ENCODE measurements around the gene ITGAX. TPM values are rescaled to one million over a fixed set of nuclear protein-coding genes. Genes with fewer than 3 reads are reported as not detected.

Gene ITGAX
- total and polyA plus RNA-seq, 10 of the 15 experiments (the other 5 are each of a cell fraction or from before 2014, with no cell fraction given) = 1.6 to 37.9 (median 17.9) TPM

GRCh38 chr16:31333686-31334649, 21.0 kb upstream of the ITGAX start:
- BruUV-seq (replicated peaks) = no TSS peak
- Histone ChIP-seq H3K36me3 (ENCODE audit: control insufficient read depth in 2 of 2, insufficient read depth in 2 of 2, low read length in 1 of 2) (no peaks in the 10 kb centered on the region), H3K4me2 (ENCODE audit: control insufficient read depth, insufficient read depth) (no peak overlapping the region), H3K9me3 (replicated peaks; ENCODE audit: control insufficient read depth, insufficient read depth, low read length) (no peaks in the 10 kb centered on the region; the same call in 2 of the 3 replicates), H3K4me3 (no peak overlapping the region), H3K4me1 (ENCODE audit: control insufficient read depth, insufficient read depth, low read length) (no peaks in the 10 kb centered on the region), H3K27me3 (replicated peaks in 1 of 2; ENCODE audit: control insufficient read depth in 2 of 2, insufficient read depth in 2 of 2, low read length in 1 of 2) (no peaks in the 10 kb centered on the region), H2AFZ (ENCODE audit: control insufficient read depth, low read depth, low read length) (no peak overlapping the region), H3K79me2 (ENCODE audit: control insufficient read depth, insufficient read depth, low read length) (no peaks in the 10 kb centered on the region), H3K27ac (ENCODE audit: control insufficient read depth, insufficient read depth) (no peak overlapping the region), H3K9ac (ENCODE audit: control insufficient read depth, insufficient read depth, low read length) (no peak overlapping the region), H4K20me1 (ENCODE audit: control insufficient read depth, insufficient read depth) (no peaks in the 10 kb centered on the region)
- ChIA-PET CTCF (interaction anchor here (0.6 to 2.7 kb wide), 26 partner anchors 23 to 541 kb away, joined by 3 to 12 read pairs (median 4); partner anchors contain the start of gene FUS), POLR2A (interaction anchor here (0.6 to 1.4 kb wide), 2 partner anchors 11 to 119 kb away, joined by 3 read pairs; no protein-coding TSS in a partner anchor), SMC1A (ENCODE audit: uncharacterized antibody, unreplicated experiment) (interaction anchor here (0.6 to 2.4 kb wide), 15 partner anchors 11 to 189 kb away, joined by 3 to 13 read pairs (median 3); partner anchors contain the start of gene PYCARD), RAD21 (ENCODE audit: unreplicated experiment) (interaction anchor here (0.5 to 2.7 kb wide), 18 partner anchors 11 to 350 kb away, joined by 3 to 11 read pairs (median 3); partner anchors contain the start of genes ITGAX, PRSS36, PYCARD and ZNF843)
- DNase-seq (ENCODE audit: low read depth, low spot score) (no peak), ATAC-seq (peak; percentile 96), FAIRE-seq (peak; percentile 91)
- intact Hi-C loops (cut with micrococcal nuclease; ENCODE audit: unreplicated experiment) = loop anchor here (5.0 kb wide), 1 partner anchor 132 kb away; the partner anchor contains the start of gene PYCARD
- WGBS (ENCODE audit: insufficient coverage, insufficient replicate concordance, low lambda C conversion rate, missing lambda C conversion rate) = 0% methylated on average over 5 of the region's 5 CpGs
- in situ Hi-C loops (cut with MboI) = no loop called here
- TF ChIP-seq ETV6 (conservative IDR thresholded peaks at IDR 0.05 in 1 of 2, IDR thresholded peaks at IDR 0.05 in 1 of 2; ENCODE audit: borderline replicate concordance in 1 of 2, low read depth in 1 of 2) = no peak
- TF ChIP-seq SMC3 (IDR thresholded peaks at IDR 0.05; ENCODE audit: borderline replicate concordance, low read length) = peak; percentile 66
- TF ChIP-seq CHD4 (IDR thresholded peaks at IDR 0.05) = no peak
- peak; percentile 92 for TF ChIP-seq RAD21 (IDR thresholded peaks at IDR 0.05; ENCODE audit: insufficient read depth, low read depth, low read length)
- TF ChIP-seq SMARCA5 (IDR thresholded peaks at IDR 0.05) = peak; percentile 56; the same call in 1 of the 2 replicates
- 0 out of 3 replicates have a peak, but pooled peaks have one; percentile 17 for TF ChIP-seq POU2F2 (IDR thresholded peaks at IDR 0.05; ENCODE audit: borderline replicate concordance, low read depth, low read length)
- TF ChIP-seq, protein P1, sequence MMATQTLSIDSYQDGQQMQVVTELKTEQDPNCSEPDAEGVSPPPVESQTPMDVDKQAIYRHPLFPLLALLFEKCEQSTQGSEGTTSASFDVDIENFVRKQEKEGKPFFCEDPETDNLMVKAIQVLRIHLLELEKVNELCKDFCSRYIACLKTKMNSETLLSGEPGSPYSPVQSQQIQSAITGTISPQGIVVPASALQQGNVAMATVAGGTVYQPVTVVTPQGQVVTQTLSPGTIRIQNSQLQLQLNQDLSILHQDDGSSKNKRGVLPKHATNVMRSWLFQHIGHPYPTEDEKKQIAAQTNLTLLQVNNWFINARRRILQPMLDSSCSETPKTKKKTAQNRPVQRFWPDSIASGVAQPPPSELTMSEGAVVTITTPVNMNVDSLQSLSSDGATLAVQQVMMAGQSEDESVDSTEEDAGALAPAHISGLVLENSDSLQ (IDR thresholded peaks at IDR 0.05) = peak; percentile 23; the same call in 1 of the 2 replicates
- peak; percentile 63 to 80 (median 77) for TF ChIP-seq CTCF (IDR thresholded peaks at IDR 0.05 in 2 of 3, conservative IDR thresholded peaks at IDR 0.05 in 1 of 3; ENCODE audit: control insufficient read depth in 2 of 3, extremely low read depth in 1 of 3, insufficient read depth in 1 of 3, low read depth in 3 of 3, low read length in 3 of 3)

All from GM12878 (cell line).